GM18867 (cell line): ENCODE results near the gene SSH2.

Source experiments
- ATAC-seq: cut with Tn5 transposase; IDR thresholded peaks from one replicate; pipeline ENCODE4 v1.9.1; 2021; ENCODE audit warnings: mild to moderate bottlenecking, moderate library complexity; ENCODE audit not compliant: unreplicated experiment

Gene SSH2

GRCh38 chr17:29577385-29578211, 352.4 kb downstream of the SSH2 start:
- no peak for ATAC-seq

- ATAC-seq: no peak
Measured at GRCh38 chr17:29577001-29577370, 353.0 kb downstream of the SSH2 start.

- no peak for ATAC-seq
Measured at GRCh38 chr17:29576214-29577000, 353.6 kb downstream of the SSH2 start.
